GOT3 (cell line): ENCODE measurements around the gene CPNE5.
"Not testable (repeated sequence)": the region's sequence is repeated elsewhere in the genome, so short reads cannot be mapped to it uniquely, and the experiment has no call there.

ENCODE experiments used
- DNase-seq: peaks from one replicate; lab custom pipeline; 2025; ENCODE audit warnings: mixed read lengths; lab: John Stamatoyannopoulos, UW

The CPNE5 gene

GRCh38 chr6:36723992-36724391, 115.3 kb downstream of the CPNE5 start:
- not testable (repeated sequence) for DNase-seq

- no peak for DNase-seq
These were observed 116.4 kb downstream of the CPNE5 start for GRCh38 chr6:36722879-36723278.

DNA sequence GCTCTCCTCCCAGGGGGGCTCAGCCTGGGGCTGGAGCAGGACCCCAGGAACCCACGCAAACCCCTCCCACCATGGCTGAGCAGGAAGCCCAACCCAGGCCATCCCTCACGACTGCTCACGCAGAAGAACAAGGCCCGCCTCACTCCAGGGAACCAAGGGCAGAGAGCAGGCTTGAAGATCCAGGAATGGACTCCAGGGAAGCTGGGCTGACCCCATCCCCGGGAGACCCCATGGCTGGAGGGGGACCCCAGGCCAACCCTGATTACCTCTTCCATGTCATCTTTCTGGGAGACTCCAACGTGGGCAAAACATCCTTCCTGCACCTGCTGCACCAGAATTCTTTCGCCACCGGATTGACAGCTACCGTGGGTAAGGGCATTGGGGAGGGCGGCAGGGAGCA, 116.9 kb downstream of the CPNE5 start:
- DNase-seq, result no peak

DNA sequence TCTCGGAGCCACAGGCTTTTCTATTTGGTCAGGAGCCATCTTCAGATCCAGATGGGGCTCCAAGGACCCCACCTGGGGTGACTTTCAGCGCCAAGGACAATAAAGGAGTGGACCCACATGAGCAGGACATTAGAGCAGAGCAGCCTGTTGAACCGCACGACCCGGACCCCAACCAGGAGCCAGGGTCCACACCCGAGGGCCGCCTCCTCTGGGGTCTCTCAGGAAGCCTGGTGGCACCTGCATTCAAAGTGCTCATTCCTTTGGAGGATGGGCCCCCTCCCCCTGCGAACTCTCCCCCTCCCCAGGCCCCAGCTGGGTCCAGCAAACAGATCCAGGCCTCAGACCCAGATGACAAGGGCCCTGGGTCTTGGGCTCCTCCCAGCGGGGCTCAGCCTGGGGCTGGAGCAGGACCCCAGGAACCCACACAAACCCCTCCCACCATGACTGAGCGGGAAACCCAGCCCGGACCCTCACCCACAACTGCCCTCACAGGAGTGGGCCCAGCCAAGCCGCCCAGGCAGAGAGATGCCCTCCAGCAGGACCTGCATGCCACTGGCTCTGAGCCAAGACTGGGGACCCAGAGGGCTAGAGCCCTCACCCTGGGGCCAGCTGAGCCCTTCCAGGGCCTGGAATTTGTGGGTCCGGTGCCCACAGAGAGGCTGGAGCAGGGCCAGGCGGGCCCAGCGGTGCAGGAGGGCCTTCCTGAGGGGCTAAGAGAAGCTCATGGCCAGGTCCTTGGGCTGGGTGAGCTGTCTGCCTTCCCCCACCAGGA, 117.7 kb downstream of the CPNE5 start:
- DNase-seq, result no peak

GRCh38 chr6:36720251-36721141, 118.7 kb downstream of the CPNE5 start:
- no peak for DNase-seq

DNA sequence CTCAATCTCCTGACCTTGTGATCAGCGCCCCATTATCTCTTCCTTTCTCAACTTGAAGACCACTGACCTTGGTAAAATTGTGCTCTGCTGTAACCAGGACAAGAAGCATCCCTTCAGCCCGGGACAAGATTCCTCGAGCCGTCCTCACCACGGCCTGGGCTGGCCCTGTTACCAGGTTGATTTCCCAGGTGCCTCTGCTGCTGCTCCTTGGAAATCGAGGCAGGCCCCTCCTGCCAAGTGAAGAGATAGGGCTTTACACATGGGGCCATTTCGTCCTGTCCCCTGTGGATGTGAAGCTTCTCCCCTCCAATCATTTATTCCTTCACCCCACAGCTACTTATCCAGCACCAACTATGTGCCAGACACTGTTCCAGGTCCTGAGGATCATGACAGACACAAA, 120.1 kb downstream of the CPNE5 start:
- no peak for DNase-seq

DNA sequence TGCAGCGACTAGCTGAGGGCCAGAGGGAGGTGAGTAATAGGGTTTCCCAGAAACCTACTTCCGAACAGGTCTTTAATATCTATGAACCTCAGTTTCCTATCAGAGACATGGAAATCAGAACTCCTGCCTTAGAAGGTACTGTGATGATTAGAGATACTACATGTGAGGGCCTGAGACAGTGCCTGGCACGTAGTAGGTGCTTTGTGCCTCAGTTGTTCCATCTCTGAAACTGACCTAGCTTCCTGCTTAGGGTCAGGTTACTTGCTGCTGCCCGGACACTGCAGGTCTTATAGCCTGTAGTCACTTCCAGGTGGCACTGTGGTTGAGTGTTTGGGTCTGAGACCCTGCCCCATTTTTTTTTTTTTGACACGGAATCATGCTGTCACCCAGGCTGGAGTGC, 120.7 kb downstream of the CPNE5 start:
- DNase-seq, result no peak

DNA sequence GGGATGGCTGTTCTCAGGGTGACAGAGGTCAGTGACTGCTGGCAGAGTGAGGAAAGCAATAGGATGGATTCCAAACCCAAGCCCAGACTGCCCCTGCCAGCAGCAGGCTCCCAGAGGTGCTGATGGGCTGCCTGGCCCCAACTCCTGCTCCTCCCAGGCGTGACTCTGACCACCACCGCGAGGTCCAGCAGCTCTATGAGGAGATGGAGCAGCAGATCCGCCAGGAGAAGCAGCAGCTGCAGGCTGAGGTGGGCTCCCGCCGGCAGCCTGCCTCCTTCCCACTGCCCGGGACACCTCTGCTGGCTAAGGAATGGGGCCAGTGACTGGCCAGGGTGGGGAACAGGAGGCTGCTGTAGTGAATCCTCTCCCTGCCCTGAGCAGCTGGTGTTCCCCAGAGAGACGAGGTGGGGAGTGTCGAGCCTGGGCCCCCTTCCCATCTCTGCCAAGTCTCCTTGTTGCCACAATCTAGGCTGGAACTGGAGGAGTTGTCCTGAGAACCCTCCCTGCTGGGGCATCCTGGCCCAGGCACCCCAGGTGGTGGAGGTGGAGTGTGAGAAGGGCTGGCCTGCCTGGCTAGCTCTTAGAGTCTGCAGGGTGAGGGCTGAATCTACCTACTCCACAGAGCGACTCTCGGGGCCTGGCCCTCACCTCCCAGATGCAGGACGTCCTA, 121.2 kb downstream of the CPNE5 start:
- DNase-seq, result no peak

DNA sequence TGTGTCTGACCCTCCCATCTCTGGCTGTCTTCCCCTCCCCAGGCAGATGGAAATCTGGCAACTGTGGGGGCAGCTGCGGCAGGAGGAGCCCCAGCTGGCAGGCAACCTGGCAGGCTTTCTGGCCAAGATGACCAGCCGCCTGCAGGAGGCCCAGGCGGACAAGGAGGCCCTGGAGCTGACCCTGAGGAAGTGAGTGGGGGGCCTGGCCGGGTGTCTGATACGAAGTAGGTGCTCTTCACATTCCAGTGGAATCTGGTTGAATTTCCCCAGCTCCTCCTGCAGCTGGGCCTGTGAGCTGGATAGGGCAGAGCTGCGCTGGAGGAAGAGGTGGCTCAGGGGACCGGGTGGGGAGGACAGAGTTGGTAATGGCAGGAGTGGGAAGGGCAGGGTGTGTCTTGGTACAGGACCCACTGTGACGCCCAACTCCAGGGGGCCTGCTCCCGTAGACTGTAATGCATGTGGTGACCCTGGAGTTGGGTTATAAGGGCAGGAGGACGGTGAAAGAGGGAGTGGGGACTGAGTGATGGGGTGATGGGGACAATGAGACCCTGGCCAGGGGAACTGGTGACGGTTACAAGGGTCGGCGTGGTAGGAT, 121.9 kb downstream of the CPNE5 start:
- no peak for DNase-seq

DNA sequence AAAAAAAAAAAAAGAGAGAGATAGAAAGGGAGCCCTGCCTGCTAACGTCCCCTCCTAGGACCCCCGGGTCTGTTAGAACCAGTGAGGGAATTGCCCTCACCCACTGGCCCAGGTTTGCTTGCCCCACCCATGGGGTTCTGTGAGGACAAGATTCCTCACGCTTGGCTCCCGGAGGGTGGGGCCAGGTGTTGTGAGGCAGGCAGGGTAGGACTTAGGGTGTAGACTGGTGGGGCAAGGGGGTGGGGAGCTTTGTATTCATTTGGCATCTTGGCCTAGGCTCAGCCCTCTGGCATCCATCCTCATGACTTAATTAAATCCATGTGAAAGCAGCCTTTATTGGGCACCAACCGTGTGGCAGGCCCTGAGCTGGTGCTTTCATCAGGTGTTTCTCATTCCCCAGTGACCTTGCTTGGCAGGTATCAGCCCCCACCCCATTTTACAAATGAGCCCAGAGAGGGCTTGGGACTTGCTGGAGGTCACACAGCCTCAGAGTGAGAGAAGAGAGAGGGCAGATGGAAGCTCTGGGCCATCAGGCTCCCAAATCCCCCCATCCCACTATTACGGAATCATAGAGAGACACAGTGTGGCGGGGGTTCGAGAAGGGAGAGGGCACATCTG, 122.7 kb downstream of the CPNE5 start:
- no peak for DNase-seq

DNA sequence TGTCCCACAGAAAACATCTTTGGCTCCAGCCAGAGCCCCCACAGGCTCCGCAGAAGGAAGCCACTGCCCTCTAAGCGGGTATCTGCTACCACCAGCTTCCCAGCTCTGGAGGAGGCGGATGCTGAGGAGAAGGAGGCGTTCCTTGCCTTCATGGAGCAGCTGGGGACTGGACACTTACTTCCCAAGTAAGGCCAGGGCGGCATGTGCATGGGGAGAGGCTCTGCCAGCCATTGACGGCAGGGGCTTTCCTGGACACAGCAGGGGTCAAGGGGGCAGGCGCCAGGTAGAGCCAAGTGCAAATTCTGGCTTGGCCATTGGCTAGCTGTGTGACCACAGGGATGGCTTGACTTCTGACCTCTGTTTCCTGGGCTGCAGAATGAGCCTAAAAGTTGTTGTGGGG, 123.8 kb downstream of the CPNE5 start:
- no peak for DNase-seq

DNA sequence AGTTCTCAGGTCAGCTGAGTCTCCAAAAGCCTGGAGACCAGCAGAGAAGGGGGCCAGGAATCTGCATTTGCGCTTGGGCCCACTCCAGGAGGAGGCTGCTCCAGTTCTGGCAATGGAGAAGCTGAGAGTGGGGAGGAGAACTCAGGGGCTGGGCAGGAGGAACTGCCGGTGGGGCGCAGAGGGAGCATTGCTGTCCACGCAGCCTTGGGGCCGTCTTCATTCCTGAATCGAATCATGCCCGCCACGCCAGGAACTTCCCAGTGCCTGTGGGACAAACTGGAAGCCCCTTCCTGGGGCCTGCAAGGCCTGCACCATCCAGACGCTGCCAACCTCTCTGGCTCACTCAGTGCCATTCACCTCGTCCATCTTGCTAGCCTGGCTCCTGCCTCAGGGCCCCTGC, 124.7 kb downstream of the CPNE5 start:
- no peak for DNase-seq

GRCh38 chr6:36713846-36714245, 125.4 kb downstream of the CPNE5 start:
- no peak for DNase-seq

DNA sequence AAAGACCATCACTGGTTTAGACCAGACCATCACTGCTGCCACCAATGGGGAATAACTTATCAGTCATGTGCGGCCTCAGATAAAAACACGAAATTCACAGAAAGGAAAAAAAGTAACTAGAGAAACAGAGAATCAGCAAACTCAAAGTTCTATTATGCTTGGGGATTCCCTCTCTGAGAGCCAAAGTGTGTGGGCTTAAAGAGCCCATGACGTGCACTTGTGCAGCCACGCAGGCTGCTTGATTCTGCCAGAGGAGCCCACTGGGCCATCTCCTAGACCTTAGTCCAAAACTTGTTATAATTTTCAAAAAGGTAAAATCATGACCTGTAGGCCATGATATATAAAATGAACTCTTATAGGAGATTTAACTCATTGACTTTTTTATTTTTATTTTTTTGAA, 126.4 kb downstream of the CPNE5 start:
- no peak for DNase-seq

- no peak for DNase-seq
These were observed 132.9 kb downstream of the CPNE5 start for GRCh38 chr6:36706339-36706738.

- DNase-seq, result not testable (repeated sequence)
These were observed 134.2 kb downstream of the CPNE5 start for GRCh38 chr6:36704961-36705577.

DNA sequence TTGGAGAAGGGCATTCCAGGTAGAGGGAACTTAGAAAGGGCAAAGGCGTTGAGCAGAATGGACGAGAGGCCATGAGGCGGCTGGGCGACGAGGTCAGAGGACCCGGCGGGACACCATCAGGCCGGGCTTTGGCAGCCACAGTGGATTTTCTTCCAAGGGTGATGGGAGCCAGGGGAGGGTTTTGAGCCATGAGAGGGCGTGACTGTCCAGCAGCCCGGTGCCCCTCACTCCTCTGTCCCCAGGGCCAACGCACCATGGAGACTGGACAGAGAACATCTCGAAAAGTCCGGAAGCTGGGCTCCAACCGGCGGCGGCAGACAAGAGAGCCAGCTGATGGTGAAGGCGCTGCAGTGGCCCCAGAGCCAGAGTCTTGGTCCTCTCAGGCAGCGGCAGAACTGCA, 135.3 kb downstream of the CPNE5 start:
- DNase-seq, result no peak

- DNase-seq, result no peak
These were observed 136.1 kb downstream of the CPNE5 start for GRCh38 chr6:36703081-36703606.

DNA sequence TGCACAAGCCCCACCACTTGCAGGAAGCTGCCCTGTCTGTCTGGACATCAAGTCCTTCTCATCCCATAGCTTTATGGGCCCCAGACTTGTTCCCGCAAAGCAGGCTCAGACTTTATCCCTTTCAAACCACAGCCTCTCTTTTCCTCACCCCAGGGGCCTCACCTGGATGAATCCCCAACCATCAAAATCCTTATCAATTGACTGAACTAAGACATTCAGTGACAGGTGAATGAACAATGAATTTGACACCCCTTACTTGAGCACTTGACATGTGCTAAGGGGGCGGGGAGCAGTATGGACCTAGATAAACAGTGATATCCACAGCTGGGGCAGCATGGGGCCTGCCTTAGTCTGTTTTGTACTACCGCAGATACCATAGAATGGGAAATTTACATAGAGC, 136.6 kb downstream of the CPNE5 start:
- DNase-seq, result no peak

- DNase-seq, result no peak
These were observed 137.7 kb downstream of the CPNE5 start for GRCh38 chr6:36701401-36701991.

DNA sequence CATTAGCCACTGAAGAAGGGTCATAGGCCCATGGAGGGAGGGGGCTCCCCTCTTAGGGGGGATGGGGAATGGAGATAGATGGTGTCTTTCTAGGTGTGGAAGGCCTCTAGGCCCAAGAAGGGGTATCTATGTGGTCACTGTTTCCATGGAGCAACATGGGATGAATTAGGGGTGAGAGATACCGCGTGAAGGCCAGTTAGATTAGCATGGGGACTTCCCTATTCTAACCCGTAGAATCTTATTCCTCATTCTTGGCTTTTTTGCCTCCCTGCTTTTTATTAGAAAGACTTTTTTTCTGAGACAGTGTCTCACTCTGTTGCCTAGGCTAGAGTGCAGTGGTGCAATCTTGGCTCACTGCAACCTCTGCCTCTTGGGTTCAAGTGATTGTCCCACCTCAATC, 138.4 kb downstream of the CPNE5 start:
- no peak for DNase-seq
